GM23338 (cell line): ENCODE data around the gene TENT4B. TPM values are rescaled to one million over a fixed set of nuclear protein-coding genes. Genes with fewer than 3 reads are reported as not detected.
A peak's percentile ranks its signal among the peaks of the same experiment; 100 is the strongest.

ENCODE experiments used
- ATAC-seq: fragments of 200-7000 bp; cut with Tn5 transposase; 3 replicates; pipeline ENCODE4 v1.9.1; 2020
- DNase-seq: peaks from one replicate; pipeline ENCODE4 v3.0.0-alpha.2; 2015; ENCODE audit warnings: low spot score
- H2AFZ ChIP-seq: fragments of 200-600 bp; sonication (generic); 2 replicates; pipeline ENCODE4 v1.8.0; 2016; ENCODE audit warnings: antibody characterized with exemption, mild to moderate bottlenecking, moderate library complexity
- H3F3A ChIP-seq: fragments of 200-600 bp; sonication (generic); replicated peaks from 2 replicates; pipeline ENCODE4 v1.8.0; 2017; ENCODE audit warnings: antibody characterized with exemption, mixed run types, low read depth
- H3K27ac ChIP-seq: fragments of 200-600 bp; sonication (generic); 2 replicates; pipeline ENCODE4 v1.6.1; 2016; ENCODE audit warnings: low read depth
- H3K27me3 ChIP-seq: fragments of 200-600 bp; sonication (generic); 2 replicates; pipeline ENCODE4 v1.8.0; 2016; ENCODE audit warnings: mild to moderate bottlenecking, mixed run types, moderate library complexity; ENCODE audit not compliant: insufficient read depth
- H3K36me3 ChIP-seq: fragments of 200-600 bp; sonication (generic); 2 replicates; pipeline ENCODE4 v1.8.0; 2016; ENCODE audit warnings: mild to moderate bottlenecking; ENCODE audit not compliant: insufficient read depth
- H3K4me1 ChIP-seq: fragments of 200-600 bp; sonication (generic); 2 replicates; pipeline ENCODE4 v1.8.0; 2016; ENCODE audit warnings: mild to moderate bottlenecking, moderate library complexity; ENCODE audit not compliant: insufficient read depth
- H3K4me2 ChIP-seq: fragments of 200-600 bp; sonication (generic); 2 replicates; pipeline ENCODE4 v1.7.1; 2017; ENCODE audit warnings: mixed run types
- H3K4me3 ChIP-seq: fragments of 200-600 bp; sonication (generic); 2 replicates; pipeline ENCODE4 v1.6.1; 2016; ENCODE audit warnings: mixed run types
- H3K79me2 ChIP-seq: fragments of 200-600 bp; sonication (generic); replicated peaks from 2 replicates; pipeline ENCODE4 v1.8.0; 2017; ENCODE audit warnings: mild to moderate bottlenecking; ENCODE audit not compliant: insufficient read depth
- H3K9me2 ChIP-seq: fragments of 200-600 bp; sonication (generic); 2 replicates; pipeline ENCODE4 v1.8.0; 2017; ENCODE audit not compliant: insufficient read depth
- H4K20me1 ChIP-seq: fragments of 200-600 bp; sonication (generic); replicated peaks from 2 replicates; pipeline ENCODE4 v1.8.0; 2017; ENCODE audit warnings: mild to moderate bottlenecking; ENCODE audit not compliant: insufficient read depth
- H3K27ac Mint-ChIP-seq: 2 replicates; pipeline ENCODE4 v1.8.0; 2020; ENCODE audit warnings: inconsistent platforms, mild to moderate bottlenecking, moderate library complexity, mixed read lengths
- H3K27me3 Mint-ChIP-seq: 3 replicates; pipeline ENCODE4 v1.8.0; 2022; ENCODE audit warnings: low read depth, mild to moderate bottlenecking, moderate library complexity, mixed read lengths, inconsistent platforms; ENCODE audit not compliant: insufficient read depth, poor library complexity
- H3K36me3 Mint-ChIP-seq: 3 replicates; pipeline ENCODE4 v1.8.0; 2021; ENCODE audit warnings: low read depth, mild to moderate bottlenecking, inconsistent platforms, moderate library complexity, mixed read lengths
- H3K4me1 Mint-ChIP-seq: 3 replicates; pipeline ENCODE4 v1.8.0; 2020; ENCODE audit warnings: mild to moderate bottlenecking, inconsistent platforms, mixed read lengths
- H3K4me3 Mint-ChIP-seq: 3 replicates; pipeline ENCODE4 v1.8.0; 2021; ENCODE audit warnings: moderate library complexity, mild to moderate bottlenecking, inconsistent platforms, mixed read lengths
- H3K9me3 Mint-ChIP-seq: 3 replicates; pipeline ENCODE4 v1.8.0; 2020; ENCODE audit warnings: moderate library complexity, mild to moderate bottlenecking, inconsistent platforms, mixed read lengths
- CREB1 ChIP-seq: fragments of 250-450 bp; sonication (Bioruptor Pico); IDR thresholded peaks from 2 replicates; pipeline ENCODE4 v1.5.0; 2020; ENCODE audit warnings: low read depth, mild to moderate bottlenecking, moderate library complexity
- EZH2phosphoT487 ChIP-seq: fragments of 200-600 bp; sonication (generic); IDR thresholded peaks from one replicate; pipeline ENCODE4 v1.8.1; 2018; ENCODE audit warnings: antibody characterized with exemption; ENCODE audit not compliant: unreplicated experiment
- JUNB ChIP-seq: IDR thresholded peaks from one replicate; pipeline ENCODE4 v1.6.1; 2016; ENCODE audit warnings: antibody characterized with exemption; ENCODE audit not compliant: unreplicated experiment
- NANOG ChIP-seq: IDR thresholded peaks from 2 replicates; pipeline ENCODE4 v1.6.1; 2016; ENCODE audit warnings: antibody characterized with exemption, borderline replicate concordance
- POLR2AphosphoS5 ChIP-seq: IDR thresholded peaks from 2 replicates; pipeline ENCODE4 v1.6.1; 2016; ENCODE audit warnings: antibody characterized with exemption, low read depth
- STAT1 ChIP-seq: IDR thresholded peaks from one replicate; pipeline ENCODE4 v1.6.1; 2016; ENCODE audit warnings: antibody characterized with exemption; ENCODE audit not compliant: unreplicated experiment
- ZNF114 ChIP-seq: fragments of 250-450 bp; sonication (Bioruptor Pico); IDR thresholded peaks from 2 replicates; pipeline ENCODE4 v1.5.0; 2020; ENCODE audit warnings: mild to moderate bottlenecking, moderate library complexity
- ZNF331 ChIP-seq: fragments of 250-450 bp; sonication (Bioruptor Pico); IDR thresholded peaks from 2 replicates; pipeline ENCODE4 v1.5.0; 2020; ENCODE audit warnings: low read depth, mild to moderate bottlenecking, moderate library complexity
- polyA plus RNA-seq: library from polyadenylated mRNA; unstranded; fragments of >200 nt; fragmentation: Nextera tagmentation; extraction: Ambion mirVana; gene quantifications from 2 replicates; pipeline ENCODE4 v1.2.1, GENCODE V29; 2016
- total RNA-seq: library from RNA; depleted of rRNA; stranded (reverse); fragments of >200 nt; shearing (Covaris generic); gene quantifications from 2 replicates; pipeline ENCODE4 v1.2.3, GENCODE V29; 2014
- TF ChIP-seq, protein P1 (sequence below): IDR thresholded peaks from 2 replicates; pipeline ENCODE4 v1.6.1; 2016; ENCODE audit warnings: antibody characterized with exemption
- TF ChIP-seq, protein P2 (sequence below): IDR thresholded peaks from one replicate; pipeline ENCODE4 v1.6.1; 2018; ENCODE audit warnings: antibody characterized with exemption; ENCODE audit not compliant: unreplicated experiment
- TF ChIP-seq, protein P3 (sequence below), 2 experiments: fragments of 200-600 bp in 1 of 2; sonication (generic) in 1 of 2; conservative IDR thresholded peaks; 2 replicates each; pipeline versions ENCODE4 v1.5.1 to v1.6.1; 2016 to 2017; ENCODE audit warnings: antibody characterized with exemption in 2 of 2, low read depth in 2 of 2, mild to moderate bottlenecking in 2 of 2, moderate library complexity in 1 of 2

The TENT4B gene
- total and polyA plus RNA-seq, 2 experiments from 2014 or later = 17.6 to 21.3 TPM

DNA sequence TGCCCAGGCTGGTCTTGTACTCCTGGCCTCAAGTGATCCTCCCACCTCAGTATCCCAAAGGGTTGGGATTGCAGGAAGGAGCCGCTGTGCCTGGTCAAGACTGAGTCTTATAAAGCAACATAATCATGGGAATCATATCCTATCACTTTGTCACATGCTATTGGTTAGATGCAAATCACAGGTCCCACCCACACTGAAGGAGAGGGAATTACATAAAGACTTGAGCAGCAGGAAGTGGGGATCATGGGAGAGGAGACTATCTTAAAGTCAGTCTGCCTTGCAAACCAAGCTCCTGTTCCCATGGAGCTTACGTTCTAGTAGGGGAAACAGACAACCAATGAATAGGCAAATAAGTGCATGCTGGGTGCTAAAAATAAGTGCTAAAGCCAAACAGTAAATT, 28.3 kb upstream of the TENT4B start:
- Histone ChIP-seq H3K27me3 (no peaks in the 10 kb centered on the region), H3K27ac (no peak overlapping the region), H4K20me1 (no peaks in the 10 kb centered on the region), H3K4me1 (peaks cover 8% of the 10 kb centered on the region; the same call in 1 of the 2 replicates), H3K9me2 (no peaks in the 10 kb centered on the region), H2AFZ (peak overlapping the region; percentile 86), H3K79me2 (no peaks in the 10 kb centered on the region), H3K36me3 (no peaks in the 10 kb centered on the region), H3K4me3 (no peak overlapping the region), H3K4me2 (no peak overlapping the region), H3F3A (no peaks in the 10 kb centered on the region)
- ATAC-seq (no peak), DNase-seq (no peak)
- no peak overlapping the region for H3K4me3 Mint-ChIP-seq
- H3K27ac Mint-ChIP-seq = no peak overlapping the region
- H3K27me3 Mint-ChIP-seq = no peaks in the 10 kb centered on the region
- TF ChIP-seq ZNF331 (CRISPR knock-in tag) (no peak), JUNB (no peak), NANOG (no peak), POLR2AphosphoS5 (no peak), ZNF114 (no peak), STAT1 (no peak), EZH2phosphoT487 (no peak)
- TF ChIP-seq, protein P1, sequence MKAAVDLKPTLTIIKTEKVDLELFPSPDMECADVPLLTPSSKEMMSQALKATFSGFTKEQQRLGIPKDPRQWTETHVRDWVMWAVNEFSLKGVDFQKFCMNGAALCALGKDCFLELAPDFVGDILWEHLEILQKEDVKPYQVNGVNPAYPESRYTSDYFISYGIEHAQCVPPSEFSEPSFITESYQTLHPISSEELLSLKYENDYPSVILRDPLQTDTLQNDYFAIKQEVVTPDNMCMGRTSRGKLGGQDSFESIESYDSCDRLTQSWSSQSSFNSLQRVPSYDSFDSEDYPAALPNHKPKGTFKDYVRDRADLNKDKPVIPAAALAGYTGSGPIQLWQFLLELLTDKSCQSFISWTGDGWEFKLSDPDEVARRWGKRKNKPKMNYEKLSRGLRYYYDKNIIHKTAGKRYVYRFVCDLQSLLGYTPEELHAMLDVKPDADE = no peak
- TF ChIP-seq, protein P2, sequence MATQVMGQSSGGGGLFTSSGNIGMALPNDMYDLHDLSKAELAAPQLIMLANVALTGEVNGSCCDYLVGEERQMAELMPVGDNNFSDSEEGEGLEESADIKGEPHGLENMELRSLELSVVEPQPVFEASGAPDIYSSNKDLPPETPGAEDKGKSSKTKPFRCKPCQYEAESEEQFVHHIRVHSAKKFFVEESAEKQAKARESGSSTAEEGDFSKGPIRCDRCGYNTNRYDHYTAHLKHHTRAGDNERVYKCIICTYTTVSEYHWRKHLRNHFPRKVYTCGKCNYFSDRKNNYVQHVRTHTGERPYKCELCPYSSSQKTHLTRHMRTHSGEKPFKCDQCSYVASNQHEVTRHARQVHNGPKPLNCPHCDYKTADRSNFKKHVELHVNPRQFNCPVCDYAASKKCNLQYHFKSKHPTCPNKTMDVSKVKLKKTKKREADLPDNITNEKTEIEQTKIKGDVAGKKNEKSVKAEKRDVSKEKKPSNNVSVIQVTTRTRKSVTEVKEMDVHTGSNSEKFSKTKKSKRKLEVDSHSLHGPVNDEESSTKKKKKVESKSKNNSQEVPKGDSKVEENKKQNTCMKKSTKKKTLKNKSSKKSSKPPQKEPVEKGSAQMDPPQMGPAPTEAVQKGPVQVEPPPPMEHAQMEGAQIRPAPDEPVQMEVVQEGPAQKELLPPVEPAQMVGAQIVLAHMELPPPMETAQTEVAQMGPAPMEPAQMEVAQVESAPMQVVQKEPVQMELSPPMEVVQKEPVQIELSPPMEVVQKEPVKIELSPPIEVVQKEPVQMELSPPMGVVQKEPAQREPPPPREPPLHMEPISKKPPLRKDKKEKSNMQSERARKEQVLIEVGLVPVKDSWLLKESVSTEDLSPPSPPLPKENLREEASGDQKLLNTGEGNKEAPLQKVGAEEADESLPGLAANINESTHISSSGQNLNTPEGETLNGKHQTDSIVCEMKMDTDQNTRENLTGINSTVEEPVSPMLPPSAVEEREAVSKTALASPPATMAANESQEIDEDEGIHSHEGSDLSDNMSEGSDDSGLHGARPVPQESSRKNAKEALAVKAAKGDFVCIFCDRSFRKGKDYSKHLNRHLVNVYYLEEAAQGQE = no peak
- peaks cover 8% of the 10 kb centered on the region for H3K4me1 Mint-ChIP-seq
- no peaks in the 10 kb centered on the region for H3K9me3 Mint-ChIP-seq
- H3K36me3 Mint-ChIP-seq = no peaks in the 10 kb centered on the region

GRCh38 chr16:50126183-50126582, 26.9 kb upstream of the TENT4B start:
- Histone ChIP-seq H3K79me2 (no peaks in the 10 kb centered on the region), H4K20me1 (no peaks in the 10 kb centered on the region), H3K4me2 (no peak overlapping the region), H3K27me3 (no peaks in the 10 kb centered on the region), H3K4me3 (no peak overlapping the region), H3K9me2 (no peaks in the 10 kb centered on the region), H3K27ac (no peak overlapping the region), H3F3A (no peaks in the 10 kb centered on the region), H2AFZ (no peak overlapping the region), H3K4me1 (peaks cover 8% of the 10 kb centered on the region; the same call in 1 of the 2 replicates), H3K36me3 (no peaks in the 10 kb centered on the region)
- no peak for ATAC-seq
- DNase-seq = no peak
- Mint-ChIP-seq H3K9me3 (no peaks in the 10 kb centered on the region), H3K4me3 (no peak overlapping the region), H3K36me3 (no peaks in the 10 kb centered on the region), H3K4me1 (peaks cover 8% of the 10 kb centered on the region), H3K27me3 (peaks cover 1% of the 10 kb centered on the region), H3K27ac (no peak overlapping the region)
- TF ChIP-seq NANOG (no peak), EZH2phosphoT487 (no peak), ZNF331 (CRISPR knock-in tag) (no peak), CREB1 (no peak), ZNF114 (no peak)
- TF ChIP-seq, protein P3, sequence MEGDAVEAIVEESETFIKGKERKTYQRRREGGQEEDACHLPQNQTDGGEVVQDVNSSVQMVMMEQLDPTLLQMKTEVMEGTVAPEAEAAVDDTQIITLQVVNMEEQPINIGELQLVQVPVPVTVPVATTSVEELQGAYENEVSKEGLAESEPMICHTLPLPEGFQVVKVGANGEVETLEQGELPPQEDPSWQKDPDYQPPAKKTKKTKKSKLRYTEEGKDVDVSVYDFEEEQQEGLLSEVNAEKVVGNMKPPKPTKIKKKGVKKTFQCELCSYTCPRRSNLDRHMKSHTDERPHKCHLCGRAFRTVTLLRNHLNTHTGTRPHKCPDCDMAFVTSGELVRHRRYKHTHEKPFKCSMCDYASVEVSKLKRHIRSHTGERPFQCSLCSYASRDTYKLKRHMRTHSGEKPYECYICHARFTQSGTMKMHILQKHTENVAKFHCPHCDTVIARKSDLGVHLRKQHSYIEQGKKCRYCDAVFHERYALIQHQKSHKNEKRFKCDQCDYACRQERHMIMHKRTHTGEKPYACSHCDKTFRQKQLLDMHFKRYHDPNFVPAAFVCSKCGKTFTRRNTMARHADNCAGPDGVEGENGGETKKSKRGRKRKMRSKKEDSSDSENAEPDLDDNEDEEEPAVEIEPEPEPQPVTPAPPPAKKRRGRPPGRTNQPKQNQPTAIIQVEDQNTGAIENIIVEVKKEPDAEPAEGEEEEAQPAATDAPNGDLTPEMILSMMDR (conservative IDR thresholded peaks at IDR 0.05; ENCODE audit: low read depth in 2 of 2) = no peak
- TF ChIP-seq, protein P1 = no peak
- TF ChIP-seq, protein P2 = no peak
